Amygdala (tissue), 56 donors: ENCODE results near the gene POU4F3.
"Not testable (repeated sequence)": the region's sequence is repeated elsewhere in the genome, so short reads cannot be mapped to it uniquely, and the experiment has no call there.

Source experiments
- DNase-seq, 56 donors: peaks; one replicate each; lab custom pipeline; 2025; lab: John Stamatoyannopoulos, UW

Gene POU4F3, protein sequence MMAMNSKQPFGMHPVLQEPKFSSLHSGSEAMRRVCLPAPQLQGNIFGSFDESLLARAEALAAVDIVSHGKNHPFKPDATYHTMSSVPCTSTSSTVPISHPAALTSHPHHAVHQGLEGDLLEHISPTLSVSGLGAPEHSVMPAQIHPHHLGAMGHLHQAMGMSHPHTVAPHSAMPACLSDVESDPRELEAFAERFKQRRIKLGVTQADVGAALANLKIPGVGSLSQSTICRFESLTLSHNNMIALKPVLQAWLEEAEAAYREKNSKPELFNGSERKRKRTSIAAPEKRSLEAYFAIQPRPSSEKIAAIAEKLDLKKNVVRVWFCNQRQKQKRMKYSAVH

DNA sequence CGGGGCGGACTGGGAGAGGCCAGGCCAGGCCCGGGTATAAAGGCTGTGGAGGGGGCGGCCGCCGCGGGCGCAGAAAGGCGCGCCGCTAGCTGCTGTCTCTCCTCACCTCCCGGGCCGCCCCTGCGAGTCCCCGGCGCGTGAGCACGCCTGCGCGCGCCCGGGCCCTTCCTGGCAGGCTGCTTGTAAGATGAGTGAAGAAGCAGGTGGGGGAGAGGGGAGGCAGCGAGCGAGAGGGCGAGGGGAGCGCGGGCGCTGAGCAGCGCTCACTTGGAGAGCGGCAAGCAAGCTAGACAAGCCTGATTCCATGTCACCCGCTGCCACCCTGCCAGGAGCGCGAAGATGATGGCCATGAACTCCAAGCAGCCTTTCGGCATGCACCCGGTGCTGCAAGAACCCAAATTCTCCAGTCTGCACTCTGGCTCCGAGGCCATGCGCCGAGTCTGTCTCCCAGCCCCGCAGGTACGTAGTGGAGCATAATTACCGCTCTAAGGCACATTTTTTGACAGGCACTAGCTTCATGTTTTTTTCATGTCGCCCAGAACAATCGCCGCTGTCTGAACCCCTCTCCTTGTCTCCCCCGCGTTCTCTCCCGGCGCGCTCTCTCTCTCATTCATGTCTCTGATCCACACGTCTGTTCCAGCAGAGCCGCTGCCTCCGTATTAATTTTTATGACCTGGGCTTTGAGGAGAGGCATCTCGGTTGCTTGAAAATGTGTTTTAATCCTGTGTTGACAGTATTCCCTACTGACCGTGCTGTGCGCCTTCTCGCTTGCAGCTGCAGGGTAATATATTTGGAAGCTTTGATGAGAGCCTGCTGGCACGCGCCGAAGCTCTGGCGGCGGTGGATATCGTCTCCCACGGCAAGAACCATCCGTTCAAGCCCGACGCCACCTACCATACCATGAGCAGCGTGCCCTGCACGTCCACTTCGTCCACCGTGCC, at the start of gene POU4F3:
Gene POU4F3, plus strand, starts transcription at position 66 of the 941 bp plus-strand sequence. Its CDS starts 274 bp downstream, at position 340.
- DNase-seq: no peak

GRCh38 chr5:146290318-146290717, 48.3 kb upstream of the POU4F3 start:
- no peak for DNase-seq

GRCh38 chr5:146291421-146292074, 47.1 kb upstream of the POU4F3 start:
- DNase-seq: no peak

- no peak for DNase-seq
Measured at GRCh38 chr5:146296245-146296644, 42.4 kb upstream of the POU4F3 start.

DNA sequence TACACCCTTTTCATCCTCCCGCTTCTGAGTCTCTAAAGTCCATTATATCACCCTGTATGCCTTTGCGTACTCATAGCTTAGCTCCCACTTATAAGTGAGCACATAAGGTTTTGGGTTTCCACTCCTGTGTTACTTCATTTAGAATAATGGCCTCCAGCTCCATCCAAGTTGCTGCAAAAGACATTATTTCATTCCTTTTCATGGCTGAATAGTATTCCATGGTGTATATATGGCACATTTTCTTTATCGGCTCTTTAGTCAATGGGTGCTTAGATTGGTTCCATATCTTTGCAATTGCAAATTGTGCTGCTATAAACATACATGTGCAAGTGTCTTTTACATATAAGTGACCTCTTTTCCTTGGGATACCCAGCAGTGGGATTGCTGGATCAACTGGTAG, 39.7 kb upstream of the POU4F3 start:
- not testable (repeated sequence) for DNase-seq

- DNase-seq: no peak
Measured at GRCh38 chr5:146301626-146302025, 37.0 kb upstream of the POU4F3 start.

DNA sequence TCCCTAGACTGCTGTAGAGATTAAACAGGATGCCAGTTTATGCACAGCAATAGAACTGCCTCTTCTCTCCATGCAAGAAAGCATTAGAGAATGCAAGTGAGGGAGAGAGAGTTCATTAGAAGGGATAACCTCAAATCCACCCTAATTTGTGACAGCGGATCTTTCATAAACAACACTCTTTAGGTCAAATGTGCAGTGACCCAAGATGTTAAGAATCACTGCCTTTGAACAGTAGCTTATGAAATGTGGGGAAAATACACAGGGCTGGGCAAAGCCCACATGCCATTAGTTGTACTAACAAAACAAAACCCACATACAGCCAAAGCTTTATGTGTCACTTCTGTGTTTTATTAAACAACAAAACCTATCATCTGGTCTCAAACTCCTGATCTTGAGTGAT, 36.2 kb upstream of the POU4F3 start:
- no peak for DNase-seq

DNA sequence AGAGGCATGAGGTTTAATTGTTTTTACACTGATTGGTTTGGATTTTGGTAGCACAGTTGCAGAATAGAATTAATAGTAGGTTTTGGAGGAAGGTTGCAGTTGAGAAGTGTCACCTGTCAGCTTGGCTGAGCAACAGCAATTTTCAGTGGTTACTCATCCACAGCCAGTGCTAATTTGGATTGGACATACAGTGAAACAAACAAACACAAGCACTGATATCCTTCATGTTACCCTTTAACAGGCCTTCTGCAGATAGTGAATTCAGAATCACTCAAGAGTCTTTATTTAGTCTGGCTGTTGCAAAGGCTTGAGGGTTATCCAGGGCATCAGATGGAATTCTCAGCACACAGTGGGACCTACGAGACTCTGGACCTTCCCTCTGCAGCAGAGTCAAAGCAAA, 31.8 kb upstream of the POU4F3 start:
- DNase-seq: no peak

DNA sequence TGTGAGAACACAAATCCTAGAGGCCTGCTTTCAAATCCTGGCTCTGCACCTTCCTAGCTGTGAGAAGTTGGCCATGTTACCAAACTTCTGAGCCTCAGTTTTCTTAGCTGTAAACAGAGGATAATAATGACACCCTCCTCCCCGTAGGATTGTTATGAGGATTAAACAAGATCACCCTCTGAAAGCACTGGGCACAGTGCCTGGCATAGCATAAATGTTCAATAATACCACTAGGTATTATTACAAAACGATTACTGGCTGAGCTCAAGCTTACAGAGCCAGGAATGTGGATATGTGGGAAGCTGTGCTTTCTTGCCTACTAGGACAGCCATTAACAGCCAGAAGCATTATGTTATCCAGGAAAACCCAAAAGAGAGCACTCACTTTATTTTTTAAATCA, 30.8 kb upstream of the POU4F3 start:
- no peak for DNase-seq

GRCh38 chr5:146310540-146310939, 28.1 kb upstream of the POU4F3 start:
- no peak for DNase-seq

GRCh38 chr5:146311278-146311677, 27.4 kb upstream of the POU4F3 start:
- no peak for DNase-seq

GRCh38 chr5:146313027-146313426, 25.6 kb upstream of the POU4F3 start:
- no peak for DNase-seq

- DNase-seq: no peak
Measured at GRCh38 chr5:146321571-146321970, 17.1 kb upstream of the POU4F3 start.

- no peak for DNase-seq
Measured at GRCh38 chr5:146327257-146327870, 11.3 kb upstream of the POU4F3 start.

- DNase-seq: no peak
Measured at GRCh38 chr5:146327989-146328388, 10.7 kb upstream of the POU4F3 start.

- DNase-seq: no peak
Measured at GRCh38 chr5:146329697-146330096, 8.9 kb upstream of the POU4F3 start.

GRCh38 chr5:146331423-146331822, 7.2 kb upstream of the POU4F3 start:
- DNase-seq: no peak

DNA sequence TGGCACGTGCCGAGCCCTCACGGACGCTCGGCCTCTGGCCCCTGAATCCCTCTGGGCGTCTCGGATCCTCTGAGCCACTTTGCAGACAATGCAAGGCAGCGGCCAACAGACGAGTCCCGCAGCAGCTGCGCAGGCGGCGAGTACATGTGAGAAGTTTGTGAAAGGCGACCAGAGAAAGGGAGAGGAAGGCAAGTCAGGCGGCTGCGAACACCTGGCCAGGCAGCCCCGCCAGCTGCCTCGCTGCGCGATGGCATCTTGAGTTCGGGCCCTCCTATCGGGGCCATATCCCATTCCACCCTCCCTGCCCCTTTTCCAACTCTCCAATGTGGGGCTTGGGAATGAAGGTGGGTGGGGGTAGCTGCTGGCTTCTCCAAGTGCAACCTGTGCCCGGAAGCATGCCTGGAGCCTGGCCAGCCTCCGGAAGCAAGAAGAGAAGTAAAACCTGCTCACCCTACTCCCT, 4.5 kb upstream of the POU4F3 start:
- DNase-seq: no peak

GRCh38 chr5:146336197-146336596, 2.4 kb upstream of the POU4F3 start:
- DNase-seq: no peak

- no peak for DNase-seq
Measured at GRCh38 chr5:146337264-146337904, 1.3 kb upstream of the POU4F3 start.
